Fibroblast of lung (primary cell): ENCODE data around the gene PHRF1. TPM values are rescaled to one million over a fixed set of nuclear protein-coding genes. Genes with fewer than 3 reads are reported as not detected.

Experiments used
- DNase-seq, 2 donors: peaks; one replicate each; pipeline versions ENCODE4 v3.0.0 to v3.0.0-alpha.2; 2010; ENCODE audit warnings: low read depth in 2 of 2
- H2AFZ ChIP-seq: 2 replicates; pipeline ENCODE4 v1.5.1; 2012; ENCODE audit warnings: low read length, control low read depth, inconsistent platforms
- H3K27ac ChIP-seq: 2 replicates; pipeline ENCODE4 v1.5.1; 2011; ENCODE audit warnings: low read length, control low read depth; ENCODE audit not compliant: insufficient read depth
- H3K27me3 ChIP-seq: 2 replicates; pipeline ENCODE4 v1.5.1; 2011; ENCODE audit warnings: mild to moderate bottlenecking, low read length; ENCODE audit not compliant: control insufficient read depth, insufficient read depth
- H3K36me3 ChIP-seq: 2 replicates; pipeline ENCODE4 v1.5.1; 2011; ENCODE audit warnings: low read length; ENCODE audit not compliant: control insufficient read depth, insufficient read depth
- H3K4me1 ChIP-seq: 2 replicates; pipeline ENCODE4 v1.5.1; 2011; ENCODE audit warnings: low read length; ENCODE audit not compliant: control insufficient read depth, insufficient read depth; ENCODE audit errors: extremely low read depth
- H3K4me2 ChIP-seq: 2 replicates; pipeline ENCODE4 v1.5.1; 2011; ENCODE audit warnings: low read length, control low read depth; ENCODE audit not compliant: insufficient read depth; ENCODE audit errors: extremely low read depth
- H3K4me3 ChIP-seq, 4 experiments: fragments of 200-600 bp in 1 of 4; sonication (generic) in 1 of 4; replicated peaks in 1 of 4; 2 replicates each; pipeline ENCODE4 v1.5.1; 2011 to 2016; ENCODE audit warnings: low read length in 4 of 4, low read depth in 3 of 4, mild to moderate bottlenecking in 3 of 4, control low read depth in 2 of 4, inconsistent platforms in 1 of 4, mixed read lengths in 1 of 4; ENCODE audit not compliant: insufficient read depth in 1 of 4; ENCODE audit errors: control extremely low read depth in 1 of 4
- H3K79me2 ChIP-seq: 2 replicates; pipeline ENCODE4 v1.5.1; 2012; ENCODE audit warnings: mild to moderate bottlenecking, low read length, inconsistent platforms; ENCODE audit not compliant: control insufficient read depth, insufficient read depth
- H3K9ac ChIP-seq: 2 replicates; pipeline ENCODE4 v1.5.1; 2011; ENCODE audit warnings: mild to moderate bottlenecking, low read length, control low read depth; ENCODE audit not compliant: insufficient read depth
- H3K9me3 ChIP-seq: 2 replicates; pipeline ENCODE4 v1.5.1; 2012; ENCODE audit warnings: low read depth, low read length; ENCODE audit not compliant: control insufficient read depth, insufficient read depth
- H4K20me1 ChIP-seq: 2 replicates; pipeline ENCODE4 v1.5.1; 2011; ENCODE audit warnings: low read length; ENCODE audit not compliant: control insufficient read depth, insufficient read depth; ENCODE audit errors: extremely low read depth
- CTCF ChIP-seq, 2 donors: IDR thresholded peaks in 1 of 2; conservative IDR thresholded peaks in 1 of 2; 1 replicate in 1 of 2; 2 replicates in 1 of 2; pipeline ENCODE4 v1.5.1; 2011 to 2012; ENCODE audit warnings: low read length in 2 of 2, control low read depth in 1 of 2, inconsistent platforms in 1 of 2, low read depth in 1 of 2, mild to moderate bottlenecking in 1 of 2
- EZH2 ChIP-seq: IDR thresholded peaks from 2 replicates; pipeline ENCODE4 v1.5.1; 2012; ENCODE audit warnings: low read length, control low read depth, mild to moderate bottlenecking; ENCODE audit errors: missing control alignments
- polyA plus RNA-seq, 2 donors: library from polyadenylated mRNA; depleted of rRNA in 1 of 2; stranded (reverse) in 1 of 2; unstranded in 1 of 2; fragments of >200 nt; gene quantifications; 2 replicates each; pipeline ENCODE4 v1.2.1, GENCODE V29; 2011 to 2012; ENCODE audit warnings: missing spikeins in 1 of 2
- total RNA-seq: library from RNA; depleted of rRNA; stranded (reverse); fragments of >200 nt; gene quantifications from 2 replicates; pipeline ENCODE4 v1.2.1, GENCODE V29; 2014

PHRF1 gene
- total and polyA plus RNA-seq, 2 donors (not counting 1 experiment from before 2014, with no cell fraction given) = 5.9 to 16.8 TPM

- Histone ChIP-seq H4K20me1 (no peaks in the 10 kb centered on the region), H3K4me2 (no peak overlapping the region), H3K9me3 (no peaks in the 10 kb centered on the region), H3K27ac (no peak overlapping the region), H3K36me3 (no peaks in the 10 kb centered on the region), H2AFZ (no peak overlapping the region), H3K27me3 (peaks cover 33% of the 10 kb centered on the region), H3K79me2 (no peaks in the 10 kb centered on the region), H3K9ac (no peak overlapping the region), H3K4me3 (no peak overlapping the region), H3K4me1 (peaks cover 2% of the 10 kb centered on the region)
- DNase-seq = no peak
- TF ChIP-seq CTCF (conservative IDR thresholded peaks at IDR 0.05 in 1 of 2, IDR thresholded peaks at IDR 0.05 in 1 of 2; ENCODE audit: low read depth in 1 of 2, low read length in 2 of 2) (peak in 1 of 2 donors; percentile 1), EZH2 (peak; percentile 76)
These were observed 21.0 kb upstream of the PHRF1 start for GRCh38 chr11:555227-555779.

GRCh38 chr11:555780-556661, 20.2 kb upstream of the PHRF1 start:
- no peak overlapping the region for H3K4me3 ChIP-seq
- H3K4me2 ChIP-seq = no peak overlapping the region
- H3K9me3 ChIP-seq = no peaks in the 10 kb centered on the region
- H3K4me1 ChIP-seq = peaks cover 4% of the 10 kb centered on the region
- DNase-seq = no peak
- TF ChIP-seq CTCF (conservative IDR thresholded peaks at IDR 0.05 in 1 of 2, IDR thresholded peaks at IDR 0.05 in 1 of 2; ENCODE audit: low read depth in 1 of 2, low read length in 2 of 2) (no peak), EZH2 (peak; percentile 94)
- H3K27me3 ChIP-seq = peaks cover 33% of the 10 kb centered on the region
- H3K9ac ChIP-seq = no peak overlapping the region
- no peak overlapping the region for H3K27ac ChIP-seq
- no peaks in the 10 kb centered on the region for H3K36me3 ChIP-seq
- H2AFZ ChIP-seq = no peak overlapping the region
- no peaks in the 10 kb centered on the region for H3K79me2 ChIP-seq
- no peaks in the 10 kb centered on the region for H4K20me1 ChIP-seq

- Histone ChIP-seq H3K79me2 (no peaks in the 10 kb centered on the region), H3K9me3 (no peaks in the 10 kb centered on the region), H3K27me3 (peaks cover 33% of the 10 kb centered on the region), H3K36me3 (no peaks in the 10 kb centered on the region), H3K27ac (no peak overlapping the region), H3K4me2 (no peak overlapping the region), H3K4me1 (peaks cover 4% of the 10 kb centered on the region), H4K20me1 (no peaks in the 10 kb centered on the region), H3K9ac (no peak overlapping the region), H2AFZ (no peak overlapping the region), H3K4me3 (no peak overlapping the region)
- peak; percentile 5 for TF ChIP-seq EZH2
- TF ChIP-seq CTCF (conservative IDR thresholded peaks at IDR 0.05 in 1 of 2, IDR thresholded peaks at IDR 0.05 in 1 of 2; ENCODE audit: low read depth in 1 of 2, low read length in 2 of 2) = no peak
- no peak for DNase-seq
These were observed 19.5 kb upstream of the PHRF1 start for GRCh38 chr11:556662-557256.
